SK-N-SH treated with all-trans-retinoic acid at 6 μM for 48 hours (cell line): ENCODE data around the gene C1QL2.

Source experiments
- ARNTL ChIP-seq: fragments of 450-650 bp; formaldehyde crosslinking; IDR thresholded peaks from 2 replicates; pipeline ENCODE4 v1.5.0; 2020; ENCODE audit warnings: low read depth, mild to moderate bottlenecking, moderate library complexity, borderline replicate concordance
- CREB5 ChIP-seq: fragments of 250-450 bp; sonication (Bioruptor Pico); IDR thresholded peaks from 2 replicates; pipeline ENCODE4 v1.5.1; 2020; ENCODE audit warnings: low read depth, mild to moderate bottlenecking, moderate library complexity
- ZC3H10 ChIP-seq: fragments of 250-450 bp; sonication (Bioruptor Pico); IDR thresholded peaks from 2 replicates; pipeline ENCODE4 v1.5.1; 2021; ENCODE audit warnings: mild to moderate bottlenecking, moderate library complexity
- ZFP30 ChIP-seq: fragments of 450-650 bp; formaldehyde crosslinking; IDR thresholded peaks from 2 replicates; pipeline ENCODE4 v1.5.0; 2022; ENCODE audit warnings: mild to moderate bottlenecking, moderate library complexity
- ZNF70 ChIP-seq: fragments of 450-650 bp; formaldehyde crosslinking; IDR thresholded peaks from 2 replicates; pipeline ENCODE4 v1.5.0; 2020; ENCODE audit warnings: mild to moderate bottlenecking, moderate library complexity

- TF ChIP-seq CREB5 (CRISPR knock-in tag) (no peak), ZFP30 (CRISPR knock-in tag) (no peak), ZC3H10 (CRISPR knock-in tag) (no peak), ARNTL (CRISPR knock-in tag) (no peak), ZNF70 (CRISPR knock-in tag) (no peak)
Measured at GRCh38 chr2:119144806-119145205, 13.7 kb downstream of the C1QL2 start.
